Stimulated activated CD8-positive, alpha-beta memory T cell treated with anti-CD3 and anti-CD28 coated beads, Interleukin-15, amount 100 ng/mL, for 4 hours (primary cell): Measurements from ENCODE around the gene ACOT13.
"Not testable (repeated sequence)": the region's sequence is repeated elsewhere in the genome, so short reads cannot be mapped to it uniquely, and the experiment has no call there.

ENCODE experiments used
- DNase-seq, 2 donors: peaks; one replicate each; pipeline ENCODE4 v3.0.0-alpha.2; 2020; ENCODE audit warnings: low read depth in 2 of 2

Gene ACOT13

DNA sequence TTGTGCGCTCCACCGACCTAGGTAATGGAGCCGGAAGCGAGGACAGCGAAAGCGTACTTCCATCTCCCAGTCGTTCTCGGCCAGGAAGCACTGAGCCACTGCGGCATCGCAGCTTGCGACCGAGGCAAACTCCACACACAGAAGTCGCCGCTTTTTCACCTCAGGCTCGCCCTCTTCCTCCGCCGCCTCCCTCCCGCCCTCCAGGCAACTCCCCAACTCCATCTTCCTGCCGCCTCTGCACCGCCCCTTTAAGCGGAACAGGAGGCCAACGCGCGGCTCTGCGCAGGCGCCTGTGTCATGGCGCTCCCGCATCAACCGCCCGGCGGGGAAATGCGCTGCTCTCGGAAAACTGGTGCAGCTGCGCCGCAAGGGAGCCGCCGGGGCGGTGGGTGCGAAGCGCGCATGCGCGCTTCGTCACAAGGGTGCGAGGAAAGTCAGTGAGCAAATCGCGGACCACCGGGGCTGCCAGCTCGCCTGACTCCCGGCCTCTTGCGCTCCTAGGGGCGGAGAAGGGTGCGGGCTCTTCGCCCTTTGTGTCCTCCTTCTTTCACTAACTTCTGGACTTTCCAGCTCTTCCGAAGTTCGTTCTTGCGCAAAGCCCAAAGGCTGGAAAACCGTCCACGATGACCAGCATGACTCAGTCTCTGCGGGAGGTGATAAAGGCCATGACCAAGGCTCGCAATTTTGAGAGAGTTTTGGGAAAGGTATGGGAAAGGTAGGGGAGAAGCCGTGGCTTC, at the start of gene ACOT13, which contains the start of gene TDP2:
ACOT13 (plus strand) TSS at position 437 of the 737 bp plus-strand sequence; CDS start at position 624, 187 bp downstream.
TDP2 (minus strand) TSS at position 259 of the 737 bp plus-strand sequence; CDS start at position 222, 37 bp downstream.
- DNase-seq: peak; percentile 91 to 93

- DNase-seq: no peak
These were observed 47.2 kb upstream of the ACOT13 start for GRCh38 chr6:24619661-24620060.

DNA sequence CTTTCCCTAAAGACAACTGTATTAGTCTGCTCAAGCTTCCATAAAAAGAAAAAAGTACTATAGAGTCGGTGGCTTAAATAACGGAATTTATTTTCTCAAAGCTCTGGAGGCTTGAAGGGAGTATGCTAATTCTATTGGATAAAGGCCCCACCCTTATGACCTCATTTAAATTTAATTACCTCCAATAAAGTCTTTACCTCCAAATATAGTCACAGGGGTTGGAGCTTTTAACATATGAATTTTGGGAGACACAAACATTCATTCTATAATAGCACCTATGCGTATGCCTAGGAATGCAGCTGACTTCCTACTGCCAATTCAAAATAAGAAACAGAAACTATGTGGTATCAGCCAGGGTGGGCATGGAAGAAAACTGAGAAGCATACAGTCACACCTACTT, 46.2 kb upstream of the ACOT13 start:
- no peak for DNase-seq

DNA sequence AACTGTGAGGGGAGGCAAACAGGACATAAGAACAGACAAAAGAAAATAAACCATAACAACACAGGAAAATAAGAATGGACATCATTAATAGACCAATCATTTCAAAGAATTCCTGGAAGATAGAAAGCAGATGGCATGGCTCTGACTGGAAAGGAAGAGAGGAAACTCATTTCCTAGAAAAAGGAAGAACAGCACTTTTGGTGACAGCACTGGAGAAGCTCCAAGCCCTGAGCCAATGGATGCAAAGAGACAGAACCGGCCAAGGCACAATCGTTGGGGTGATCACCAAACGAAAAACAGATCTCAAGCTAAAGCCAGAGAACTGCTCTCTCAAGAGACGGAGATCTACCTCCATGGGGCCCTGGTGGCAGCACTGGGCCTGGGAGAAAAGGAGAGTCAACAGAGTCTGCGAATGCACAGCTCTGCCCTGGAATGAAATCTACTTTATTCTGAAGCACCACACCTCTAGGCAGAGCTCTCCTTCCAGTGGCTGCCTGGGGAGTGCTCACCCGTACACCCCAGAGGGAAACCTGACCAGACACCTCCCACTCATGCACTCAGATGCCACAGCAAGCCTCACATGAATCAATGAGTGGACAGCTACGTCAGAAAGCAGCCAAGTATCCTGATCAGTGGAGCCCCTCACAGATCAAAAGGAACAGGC, 45.1 kb upstream of the ACOT13 start:
- no peak for DNase-seq

DNA sequence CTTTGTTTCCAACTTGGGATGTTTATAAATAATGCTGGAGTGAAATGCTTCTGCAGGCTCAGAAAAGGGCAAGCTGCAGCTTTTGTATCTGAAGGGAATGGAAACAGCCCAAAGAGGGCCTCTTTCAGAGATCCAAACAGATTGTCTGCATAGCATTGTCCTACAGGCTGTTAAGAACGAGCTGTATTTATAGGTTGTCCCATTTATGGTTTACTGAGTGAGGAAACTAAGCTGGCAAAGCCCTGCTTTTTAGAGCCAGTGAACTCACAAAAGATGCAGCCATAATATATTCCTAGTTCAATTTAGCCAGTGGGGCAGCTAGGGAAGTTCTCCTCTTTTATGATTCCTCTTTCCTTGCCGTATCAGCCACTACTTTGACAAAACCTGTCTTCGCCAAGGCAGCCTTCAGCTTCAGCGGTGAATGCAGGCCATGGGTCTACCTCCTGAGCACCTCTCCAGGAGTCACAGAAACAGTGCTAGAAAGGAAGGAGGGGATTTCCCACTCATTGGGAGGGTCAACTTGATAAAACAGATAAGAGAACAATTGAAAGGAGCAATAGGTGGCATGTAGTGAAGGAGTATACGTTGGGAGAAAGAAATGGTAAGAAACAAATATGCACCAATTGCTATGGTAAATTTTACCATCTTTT, 35.9 kb upstream of the ACOT13 start:
- no peak for DNase-seq

DNA sequence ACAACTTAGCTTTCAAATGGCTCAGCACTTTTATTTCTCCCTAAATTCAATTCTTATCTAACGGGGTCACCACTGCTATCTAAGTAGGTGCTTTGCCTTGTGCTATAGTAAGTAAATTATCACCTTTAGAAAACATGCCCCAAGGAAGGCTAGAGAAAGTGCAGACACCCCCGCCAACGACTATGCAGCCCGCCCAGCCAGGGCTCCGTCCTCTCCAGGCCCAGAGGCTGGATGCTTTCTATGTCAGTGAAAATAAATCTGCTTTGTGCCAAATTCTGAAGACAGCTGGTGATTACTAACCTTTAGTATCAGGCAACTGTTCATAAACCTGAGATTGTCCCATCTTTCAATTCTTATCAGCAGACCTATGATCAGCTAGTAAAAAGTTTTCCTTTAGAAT, 35.2 kb upstream of the ACOT13 start:
- no peak for DNase-seq

- no peak for DNase-seq
These were observed 34.3 kb upstream of the ACOT13 start for GRCh38 chr6:24632573-24632972.

DNA sequence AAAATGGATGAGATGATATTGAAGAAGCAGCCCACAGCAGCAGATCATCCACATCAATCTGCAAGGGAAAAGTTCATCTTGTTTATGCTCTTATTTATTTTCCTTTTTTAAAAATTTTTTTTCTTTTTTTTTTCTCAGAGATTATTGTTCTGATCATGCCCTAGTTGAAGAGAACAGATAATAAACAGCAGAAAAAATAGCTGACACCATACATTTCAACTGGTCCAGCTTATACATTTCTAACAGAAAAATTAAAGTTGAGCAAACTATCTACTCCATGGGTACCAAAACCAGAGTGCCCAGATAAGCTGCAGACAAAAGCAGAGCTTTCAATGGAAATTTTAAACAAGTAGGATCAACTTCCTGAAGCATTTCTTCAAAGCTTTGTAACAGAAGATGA, 30.2 kb upstream of the ACOT13 start:
- no peak for DNase-seq

GRCh38 chr6:24640166-24640565, 26.7 kb upstream of the ACOT13 start:
- DNase-seq: no peak

DNA sequence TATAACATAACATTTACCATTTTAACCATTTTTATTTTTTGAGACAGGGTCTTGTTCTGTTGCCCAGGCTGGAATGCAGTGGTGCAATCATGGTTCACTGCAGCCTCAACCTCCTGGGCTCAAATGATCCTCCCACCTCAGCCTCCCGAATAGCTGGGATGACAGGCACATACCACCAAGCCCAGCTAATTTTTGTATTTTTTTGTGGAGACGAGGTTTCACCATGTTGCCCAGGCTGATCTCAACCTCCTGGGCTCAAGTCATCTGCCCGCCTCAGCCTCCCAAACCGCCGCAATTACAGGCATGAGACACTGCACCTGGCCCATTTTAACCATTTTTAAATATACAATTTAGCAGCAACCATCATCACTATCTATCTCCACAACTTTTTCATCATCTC, 26.2 kb upstream of the ACOT13 start:
- not testable (repeated sequence) for DNase-seq

DNA sequence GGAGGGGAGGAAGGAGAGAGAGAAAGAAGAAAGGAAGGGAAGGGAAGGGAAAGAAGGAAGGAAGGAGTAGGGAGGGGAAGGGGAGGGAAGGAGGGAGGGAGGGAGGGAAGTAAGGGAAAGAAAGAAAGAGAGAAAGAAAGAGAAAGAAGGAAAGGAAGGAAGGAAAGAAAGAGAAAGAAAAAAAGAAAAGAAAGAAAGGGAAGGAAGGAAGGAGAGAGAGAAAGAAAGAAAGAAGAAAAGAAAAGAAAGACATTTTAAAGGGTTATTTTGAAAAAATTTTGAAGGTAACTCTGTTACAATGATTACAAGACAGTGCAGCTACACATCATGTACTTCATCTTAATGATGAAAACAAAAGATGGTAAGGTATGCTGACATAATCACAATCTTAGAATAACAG, 24.8 kb upstream of the ACOT13 start:
- DNase-seq: no peak

DNA sequence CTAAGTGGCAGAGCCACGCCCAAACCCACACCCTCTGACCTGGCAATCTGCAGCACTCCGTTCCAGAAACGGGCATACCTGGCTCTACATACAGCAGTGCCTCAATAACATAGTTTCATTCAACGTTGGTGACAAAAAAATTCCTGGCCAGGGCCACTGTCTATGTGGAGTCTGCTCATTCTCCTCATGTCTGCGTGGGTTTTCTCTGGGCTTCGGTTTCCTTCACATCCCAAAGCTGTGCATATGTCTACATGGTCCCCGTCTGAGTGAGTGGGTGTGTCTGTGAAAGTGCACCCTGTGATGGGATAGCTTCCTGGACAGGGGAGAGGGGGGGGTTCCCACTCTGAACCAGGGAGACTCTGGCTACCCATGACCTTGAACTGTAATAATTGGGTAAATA, 23.0 kb upstream of the ACOT13 start:
- DNase-seq: no peak

DNA sequence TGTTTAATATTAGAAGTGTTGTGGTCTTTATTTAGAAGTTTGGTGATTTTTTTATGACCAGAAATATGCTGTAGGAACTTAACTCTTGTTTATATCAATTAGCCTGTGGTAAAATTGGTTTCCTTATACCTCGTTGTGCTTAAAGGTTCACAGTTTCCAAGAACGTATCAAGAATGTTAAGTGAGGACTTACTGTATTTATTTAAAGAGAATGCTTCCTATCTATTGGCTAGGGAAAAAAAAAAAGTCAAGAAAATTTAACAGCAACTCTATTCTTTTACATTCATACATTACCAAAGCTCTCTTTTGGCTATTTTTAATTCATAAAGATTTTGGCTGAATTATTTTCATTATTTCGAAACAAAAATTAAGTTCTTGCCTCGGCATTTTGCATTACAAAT, 22.5 kb upstream of the ACOT13 start:
- DNase-seq: no peak

DNA sequence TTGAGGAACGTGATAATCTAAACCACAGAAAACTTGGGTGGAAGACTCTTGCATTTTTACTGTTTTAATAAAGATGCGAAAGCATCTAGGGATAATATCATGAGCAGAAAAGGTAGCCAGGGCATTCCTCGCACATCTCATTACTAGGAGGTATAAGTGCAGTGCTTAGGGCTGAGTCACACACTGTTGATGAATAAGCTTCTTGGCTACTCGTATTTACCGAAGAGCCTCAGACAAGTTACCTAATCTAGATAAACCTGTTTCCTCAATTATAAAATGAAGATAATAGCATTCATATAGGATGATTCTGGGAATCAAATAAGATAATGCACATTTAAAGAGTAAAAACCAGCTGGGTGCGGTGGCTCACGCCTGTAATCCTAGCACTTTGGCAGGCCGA, 20.1 kb upstream of the ACOT13 start:
- DNase-seq: no peak

GRCh38 chr6:24648276-24648675, 18.6 kb upstream of the ACOT13 start:
- DNase-seq: no peak

DNA sequence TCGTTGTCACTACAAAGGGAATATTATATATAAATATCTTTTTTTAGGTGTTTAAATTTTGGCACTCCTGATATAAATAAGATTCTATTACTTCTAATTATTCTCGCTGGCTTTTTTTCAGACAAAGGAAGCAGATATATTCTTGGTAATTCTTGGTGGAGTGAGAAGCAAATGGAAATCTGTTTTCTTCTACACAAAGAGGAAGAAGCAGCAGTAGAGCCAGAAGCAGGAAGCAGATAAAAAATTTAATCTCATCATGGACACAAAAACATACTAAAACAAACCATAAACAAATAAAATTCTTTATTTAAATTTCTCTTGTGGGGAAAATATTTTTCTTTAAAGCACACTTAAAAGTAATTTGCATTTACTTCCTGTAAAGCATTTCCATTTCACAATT, 17.2 kb upstream of the ACOT13 start:
- DNase-seq: no peak

DNA sequence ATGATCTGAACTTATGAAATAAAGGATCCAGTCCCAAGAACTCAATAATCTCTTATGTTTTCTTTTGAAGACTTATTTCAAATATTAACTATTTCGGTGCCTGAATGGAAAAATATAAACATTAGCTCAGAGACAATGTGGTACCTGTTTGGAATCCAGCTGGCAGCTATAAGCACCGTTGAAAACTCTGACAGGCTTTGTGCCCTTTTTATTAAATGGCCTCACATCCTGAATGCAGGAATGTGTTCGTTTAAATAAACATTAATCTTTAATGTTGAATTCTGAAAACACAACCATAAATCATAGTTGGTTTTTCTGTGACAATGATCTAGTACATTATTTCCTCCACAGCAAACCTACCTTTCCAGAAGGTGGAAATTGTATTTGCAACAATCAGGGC, 16.5 kb upstream of the ACOT13 start:
- no peak for DNase-seq

- DNase-seq: no peak
These were observed 11.7 kb upstream of the ACOT13 start for GRCh38 chr6:24655215-24655614.

DNA sequence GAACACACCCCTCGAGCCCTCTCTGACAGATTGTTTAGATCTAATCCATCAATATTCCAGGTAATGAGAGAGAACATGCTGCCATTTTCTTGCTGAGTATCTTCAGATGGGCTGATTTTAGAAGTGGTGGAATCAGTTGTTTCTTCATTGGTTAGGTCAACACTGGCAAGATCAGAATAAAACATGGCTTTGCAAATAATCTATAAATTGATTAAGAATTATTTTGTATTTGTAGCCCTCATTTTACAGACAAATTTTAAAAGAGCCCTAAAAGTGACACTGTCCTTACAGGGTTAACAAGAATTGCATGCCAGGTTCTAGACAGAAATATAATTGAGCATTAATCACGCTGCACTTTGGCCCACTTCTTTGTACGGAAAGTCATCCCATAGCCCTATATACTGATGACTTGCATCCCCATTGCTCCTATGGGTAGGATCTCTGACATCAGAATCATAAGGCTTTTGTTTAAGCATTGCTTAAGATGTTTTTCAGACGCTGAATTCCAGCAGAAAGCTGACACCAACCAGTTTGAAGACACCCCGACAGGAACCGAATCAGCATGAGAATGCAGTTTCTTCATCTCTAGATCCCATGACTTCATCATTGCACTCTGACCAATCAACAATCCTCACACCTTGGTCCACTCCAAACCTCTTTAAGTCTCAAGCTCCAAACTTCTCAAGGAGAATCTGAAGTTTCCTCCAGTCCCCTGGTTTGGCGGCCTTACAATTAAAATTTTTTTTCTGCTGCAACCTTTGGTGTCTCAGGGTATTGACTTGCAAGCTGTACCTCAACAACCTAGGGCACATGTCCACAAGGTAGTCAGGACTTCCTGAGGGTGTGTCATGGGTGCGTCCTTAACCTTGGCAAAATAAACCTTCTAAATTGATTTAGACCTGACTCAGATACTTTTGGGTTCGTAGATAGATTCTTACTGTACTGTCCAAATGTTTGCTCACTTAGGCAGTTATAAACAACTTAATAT, 8.0 kb upstream of the ACOT13 start:
- no peak for DNase-seq

GRCh38 chr6:24659561-24659960, 7.3 kb upstream of the ACOT13 start:
- DNase-seq: no peak

DNA sequence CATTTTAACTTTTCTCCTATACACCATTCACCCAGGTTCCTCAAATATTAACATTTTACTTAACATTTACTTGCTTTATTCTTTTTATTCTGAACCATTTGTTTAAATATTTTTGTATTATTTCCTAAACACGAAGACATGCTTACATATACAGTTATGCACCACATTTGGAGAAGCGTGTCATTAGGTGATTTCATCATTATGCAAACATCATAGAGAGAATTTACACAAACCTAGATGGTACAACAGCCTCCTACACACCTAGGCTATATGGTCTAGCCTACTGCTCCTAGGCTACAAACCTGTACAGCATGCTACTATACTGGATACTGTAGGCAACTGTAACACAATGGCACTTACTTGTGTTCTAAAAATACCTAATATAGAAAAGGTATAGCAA, 6.8 kb upstream of the ACOT13 start:
- DNase-seq: no peak

GRCh38 chr6:24661759-24662158, 5.1 kb upstream of the ACOT13 start:
- DNase-seq: not testable (repeated sequence)
